Measurements from ENCODE around the gene LYPD6B. TPM values are rescaled to one million over a fixed set of nuclear protein-coding genes. Genes with fewer than 3 reads are reported as not detected.
A peak's percentile ranks its signal among the peaks of the same experiment; 100 is the strongest.

The LYPD6B gene, protein sequence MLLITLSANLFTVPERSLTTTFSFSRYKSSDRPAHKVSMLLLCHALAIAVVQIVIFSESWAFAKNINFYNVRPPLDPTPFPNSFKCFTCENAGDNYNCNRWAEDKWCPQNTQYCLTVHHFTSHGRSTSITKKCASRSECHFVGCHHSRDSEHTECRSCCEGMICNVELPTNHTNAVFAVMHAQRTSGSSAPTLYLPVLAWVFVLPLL
- 10 to 100 TPM; 30.4 to 33.6 (median 31.8) TPM for polyA plus RNA-seq (ENCODE audit: insufficient read length in 3 of 3)
- long read RNA-seq, donor 1, partial matches to known transcripts, result 0 of 2 reads
- long read RNA-seq, donor 1, other reads (novel, unspliced or antisense), result 0 of 2 reads
- long read RNA-seq, donor 2, partial matches to known transcripts, result 0 of 1 reads
- long read RNA-seq, donor 2, other reads (novel, unspliced or antisense), result 0 of 1 reads
- long read RNA-seq, donor 3, partial matches to known transcripts, result 0 of 4 reads
- long read RNA-seq, donor 3, other reads (novel, unspliced or antisense), result 0 of 4 reads
- long read RNA-seq, donor 4, transcript LYPD6B-203 (7 exons, 1,577 nt), result minor isoform, 5 of 12 reads
- long read RNA-seq, donor 4, transcript LYPD6B-204 (6 exons, 1,248 nt), result major isoform, 7 of 12 reads
- long read RNA-seq, donor 4, partial matches to known transcripts, result 0 of 12 reads
- long read RNA-seq, donor 4, other reads (novel, unspliced or antisense), result 0 of 12 reads
- long read RNA-seq, donor 5, partial matches to known transcripts, result 0 of 1 reads
- long read RNA-seq, donor 5, other reads (novel, unspliced or antisense), result 0 of 1 reads
- long read RNA-seq, donor 6, partial matches to known transcripts, result 0 of 4 reads
- long read RNA-seq, donor 6, other reads (novel, unspliced or antisense), result 0 of 4 reads
- long read RNA-seq, donor 7, transcript LYPD6B-204 (6 exons, 1,248 nt), result major isoform, 7 of 9 reads
- long read RNA-seq, donor 7, partial matches to known transcripts, result 0 of 9 reads
- long read RNA-seq, donor 7, other reads (novel, unspliced or antisense), result 0 of 9 reads
- long read RNA-seq, donor 8, result 0 reads
- long read RNA-seq, donor 9, partial matches to known transcripts, result 21 of 22 reads
- long read RNA-seq, donor 9, other reads (novel, unspliced or antisense), result 0 of 22 reads
- long read RNA-seq, donor 10, partial matches to known transcripts, result 21 of 25 reads
- long read RNA-seq, donor 10, other reads (novel, unspliced or antisense), result 0 of 25 reads
- long read RNA-seq, donor 11, partial matches to known transcripts, result 0 of 4 reads
- long read RNA-seq, donor 11, other reads (novel, unspliced or antisense), result 0 of 4 reads
- long read RNA-seq, donor 12, transcript LYPD6B-203 (7 exons, 1,577 nt), result major isoform, 8 of 11 reads
- long read RNA-seq, donor 12, partial matches to known transcripts, result 0 of 11 reads
- long read RNA-seq, donor 12, other reads (novel, unspliced or antisense), result 0 of 11 reads
- long read RNA-seq, donor 13, partial matches to known transcripts, result 6 of 7 reads
- long read RNA-seq, donor 13, other reads (novel, unspliced or antisense), result 0 of 7 reads
- long read RNA-seq, donor 14, result 0 reads
- long read RNA-seq, donor 15, transcript LYPD6B-204 (6 exons, 1,248 nt), result major isoform, 5 of 37 reads
- long read RNA-seq, donor 15, partial matches to known transcripts, result 28 of 37 reads
- long read RNA-seq, donor 15, other reads (novel, unspliced or antisense), result 0 of 37 reads
- long read RNA-seq, donor 16, partial matches to known transcripts, result 0 of 6 reads
- long read RNA-seq, donor 16, other reads (novel, unspliced or antisense), result 0 of 6 reads

DNA sequence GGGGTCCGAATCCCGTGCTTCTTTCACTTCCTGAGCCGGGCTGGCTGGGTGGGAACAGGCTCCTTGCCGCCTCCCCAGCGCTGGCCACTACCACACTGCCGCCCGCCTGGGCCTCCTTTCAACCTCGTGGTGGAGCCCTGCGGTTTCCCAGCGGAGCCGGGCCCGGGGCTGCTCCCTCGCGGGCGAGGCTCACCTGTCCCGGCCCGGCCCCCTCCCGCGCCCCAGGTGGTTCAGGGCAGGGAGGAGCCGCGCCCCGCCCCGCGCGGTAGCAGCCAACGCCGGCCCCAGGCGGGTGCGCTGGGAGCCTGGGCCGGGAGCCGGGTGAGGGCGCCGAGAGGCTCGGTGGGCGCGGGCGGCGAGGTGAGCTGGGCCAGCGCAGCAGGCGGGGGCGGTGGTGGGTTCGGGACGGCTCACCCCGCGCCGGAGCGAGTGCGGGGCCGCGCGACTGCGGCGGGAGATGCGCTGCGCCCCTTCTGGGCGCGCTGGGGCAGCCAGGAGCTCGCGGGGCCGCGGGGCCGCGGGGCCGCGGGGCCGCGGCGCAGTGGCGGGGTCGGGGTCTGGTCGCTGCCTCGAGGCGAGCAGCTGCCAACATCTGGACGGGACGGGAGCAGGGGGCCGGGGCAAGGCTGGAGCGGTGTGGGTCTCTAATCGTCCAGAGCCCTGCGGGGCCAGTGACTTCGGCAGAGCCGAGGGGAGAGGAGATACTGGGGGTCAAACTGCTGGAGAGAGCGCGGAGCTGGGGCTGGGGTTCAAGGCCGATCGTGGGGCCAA, at the start of gene LYPD6B:
Gene LYPD6B (plus strand): TSS at position 258 of the 771 bp plus-strand sequence. CDS start 92,250 bp downstream, outside the sequence.
- no peak for DNase-seq

GRCh38 chr2:148989882-148990493, 48.5 kb upstream of the LYPD6B start:
- DNase-seq, result peak; percentile 83

DNA sequence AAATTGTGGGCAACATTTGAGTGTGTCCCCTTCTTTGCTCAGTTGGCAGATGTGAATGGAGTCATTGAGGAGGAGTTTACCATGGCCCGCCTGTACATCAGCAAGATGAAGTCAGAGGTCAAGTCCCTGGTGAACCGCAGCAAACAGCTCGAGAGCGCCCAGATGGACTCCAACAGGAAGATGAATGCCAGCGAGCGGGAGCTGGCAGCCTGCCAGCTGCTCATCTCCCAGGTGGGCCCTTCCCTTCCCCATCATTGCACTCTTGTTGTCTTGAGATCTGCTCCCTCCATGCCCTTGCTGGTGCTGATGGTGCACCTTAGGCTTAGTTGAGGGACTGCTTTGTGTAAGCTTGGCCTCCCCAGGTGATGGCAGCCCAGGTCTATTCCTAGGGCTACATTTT, 47.5 kb upstream of the LYPD6B start:
- DNase-seq, result no peak

GRCh38 chr2:148992448-148992847, 46.1 kb upstream of the LYPD6B start:
- no peak for DNase-seq

DNA sequence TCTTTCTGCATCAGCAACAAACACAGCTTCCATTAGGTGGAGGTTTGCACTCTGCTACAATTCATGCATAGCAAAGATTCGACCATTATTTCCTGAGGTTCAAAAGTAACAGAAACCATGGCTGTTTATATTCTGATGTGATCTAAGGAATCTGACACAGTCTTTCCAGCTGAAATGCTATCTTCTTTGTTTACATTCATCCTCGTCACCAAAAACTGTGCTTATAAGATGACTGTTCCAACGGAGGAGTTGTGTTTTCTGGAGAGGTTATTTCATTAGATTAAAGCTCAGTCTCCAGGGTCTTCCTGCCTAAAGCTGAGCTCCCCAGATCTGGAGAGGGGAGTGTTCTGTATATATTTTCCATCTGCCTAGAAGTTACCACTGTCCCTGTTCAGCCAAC, 45.1 kb upstream of the LYPD6B start:
- no peak for DNase-seq

- DNase-seq, result no peak
Observed at GRCh38 chr2:148994341-148994740, 44.2 kb upstream of the LYPD6B start.

DNA sequence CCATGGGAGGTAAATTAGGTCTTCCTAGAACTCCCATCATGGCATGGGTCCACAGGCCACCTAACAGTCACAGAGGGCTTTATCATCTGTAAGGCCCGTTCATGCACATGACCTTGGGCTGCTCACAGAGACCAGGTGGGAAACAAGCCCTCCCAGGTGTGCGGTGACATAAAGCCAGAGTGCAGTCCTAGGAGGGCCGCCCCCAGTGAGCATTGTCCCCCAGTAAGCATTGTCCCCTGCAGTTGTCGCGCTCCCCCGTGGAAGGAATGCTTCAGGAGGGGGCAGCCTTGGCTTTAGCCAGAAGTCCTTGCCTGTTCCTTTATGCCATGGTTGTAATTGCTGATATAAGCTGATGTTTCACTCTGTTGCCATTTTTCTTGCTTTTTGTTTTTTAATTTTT, 41.7 kb upstream of the LYPD6B start:
- no peak for DNase-seq

GRCh38 chr2:148998165-148998830, 40.2 kb upstream of the LYPD6B start:
- no peak for DNase-seq

- DNase-seq, result no peak
Observed at GRCh38 chr2:148998831-148999200, 39.7 kb upstream of the LYPD6B start.

DNA sequence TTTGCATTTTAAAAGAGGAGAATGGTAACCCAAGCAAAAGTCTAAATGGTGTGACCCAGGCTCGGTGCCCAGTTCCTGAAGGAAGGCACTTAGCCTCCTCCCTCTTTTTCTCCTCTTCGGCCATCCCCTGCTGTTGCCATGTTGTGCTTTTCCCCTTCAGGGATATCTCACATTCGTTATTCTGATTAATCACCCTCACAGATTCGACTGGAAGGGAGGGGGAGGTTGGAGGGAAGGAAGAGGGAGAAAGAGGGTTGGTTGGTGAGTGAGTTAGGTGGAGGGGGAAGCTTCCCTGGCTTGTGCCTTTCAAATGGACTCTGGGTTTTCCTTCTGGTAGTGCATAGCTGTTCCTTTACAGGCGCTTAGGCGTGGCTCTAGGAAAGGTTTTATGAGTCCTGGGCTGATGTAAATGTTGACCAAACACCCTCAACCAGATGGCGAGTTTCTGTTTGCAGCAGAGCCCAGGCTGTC, 39.0 kb upstream of the LYPD6B start:
- no peak for DNase-seq

GRCh38 chr2:149000158-149000938, 38.2 kb upstream of the LYPD6B start:
- no peak for DNase-seq

GRCh38 chr2:149001496-149001895, 37.0 kb upstream of the LYPD6B start:
- DNase-seq, result no peak

DNA sequence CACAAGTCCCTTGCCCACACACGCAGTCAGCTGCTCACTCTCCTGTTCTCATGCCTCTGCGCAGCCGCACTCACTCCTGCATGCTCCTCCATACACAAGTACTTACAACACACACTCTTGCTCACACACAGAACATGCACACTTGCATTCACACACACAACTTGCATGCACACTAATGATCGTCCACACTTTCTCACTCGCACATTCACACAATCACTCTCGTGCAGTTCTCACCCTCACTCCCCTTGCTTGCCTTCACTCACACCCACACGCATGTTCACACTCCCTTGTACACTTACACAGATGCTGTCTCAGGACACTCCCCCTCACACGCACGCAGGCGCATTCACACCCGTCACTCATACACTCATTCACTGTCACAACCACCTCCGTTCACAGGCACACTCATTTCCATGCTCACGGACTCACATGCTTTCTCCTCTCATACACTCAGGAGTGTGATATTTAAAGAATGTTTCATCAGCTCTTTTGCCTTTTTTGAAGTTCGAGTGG, 36.1 kb upstream of the LYPD6B start:
- no peak for DNase-seq

GRCh38 chr2:149002891-149003740, 35.4 kb upstream of the LYPD6B start:
- no peak for DNase-seq

- no peak for DNase-seq
Observed at GRCh38 chr2:149004836-149005235, 33.7 kb upstream of the LYPD6B start.

DNA sequence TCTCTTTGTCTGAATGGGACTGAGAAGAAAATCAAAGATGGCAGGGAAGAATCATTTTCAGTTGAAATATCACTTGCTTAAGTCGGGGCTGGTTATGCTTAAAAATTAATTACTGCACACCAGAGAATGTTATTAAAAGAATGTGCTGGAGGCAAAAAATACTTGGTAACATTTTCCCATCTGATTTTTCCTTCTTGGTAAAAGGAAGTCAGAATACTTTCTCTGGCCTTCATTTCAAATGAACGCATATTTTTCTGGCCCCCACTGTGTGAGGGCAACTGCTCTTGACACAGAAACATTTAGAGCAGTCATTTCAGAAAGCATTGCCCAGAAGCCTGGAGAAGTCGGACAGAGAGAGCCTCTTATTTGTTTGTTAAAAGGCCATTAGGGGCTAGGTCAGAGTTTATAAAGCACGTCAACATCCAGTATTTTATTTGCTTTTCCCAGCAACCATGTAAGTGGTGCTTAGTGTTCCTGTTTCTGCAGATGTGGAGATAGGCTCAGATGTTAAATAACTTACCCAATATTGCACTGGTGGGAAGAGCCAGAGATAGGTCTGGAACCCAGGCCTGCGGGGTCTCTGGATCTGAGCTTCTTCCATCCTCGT, 32.9 kb upstream of the LYPD6B start:
- no peak for DNase-seq
